ENCODE results near the gene PTBP3.
"Not testable (repeated sequence)": the region's sequence is repeated elsewhere in the genome, so short reads cannot be mapped to it uniquely, and the experiment has no call there.

The PTBP3 gene

DNA sequence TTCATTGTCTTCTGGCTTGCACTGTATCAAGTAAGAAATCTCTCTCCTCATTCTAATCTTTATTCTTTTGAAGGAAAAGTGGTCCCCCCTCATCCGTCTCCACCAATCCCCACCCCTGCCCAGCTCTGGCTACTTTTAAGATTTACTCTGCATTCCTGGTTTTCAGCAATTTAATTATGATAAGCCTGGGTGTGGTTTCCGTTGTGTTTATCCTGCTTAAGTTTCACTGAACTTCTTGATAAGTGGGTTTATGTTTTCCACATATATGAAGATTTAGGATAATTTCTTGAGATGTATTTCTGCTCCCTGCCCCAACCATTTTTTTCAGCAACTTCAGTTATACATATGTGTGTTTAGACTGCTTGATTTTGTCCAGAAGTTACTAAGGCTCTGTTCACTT, 46.5 kb downstream of the PTBP3 start:
- no peak for DNase-seq (ENCODE audit: extremely low spot score)
- CTCF ChIA-PET: no interaction called here
- TF ChIP-seq ARNT (IDR thresholded peaks at IDR 0.05): no peak
- TF ChIP-seq ELF4 (IDR thresholded peaks at IDR 0.05): no peak
- no peak for TF ChIP-seq NFRKB (IDR thresholded peaks at IDR 0.05)
- no peak for TF ChIP-seq HDGF (IDR thresholded peaks at IDR 0.05; ENCODE audit: borderline replicate concordance)
- no peak for TF ChIP-seq SP1 (IDR thresholded peaks at IDR 0.05)
- TF ChIP-seq, protein P1, sequence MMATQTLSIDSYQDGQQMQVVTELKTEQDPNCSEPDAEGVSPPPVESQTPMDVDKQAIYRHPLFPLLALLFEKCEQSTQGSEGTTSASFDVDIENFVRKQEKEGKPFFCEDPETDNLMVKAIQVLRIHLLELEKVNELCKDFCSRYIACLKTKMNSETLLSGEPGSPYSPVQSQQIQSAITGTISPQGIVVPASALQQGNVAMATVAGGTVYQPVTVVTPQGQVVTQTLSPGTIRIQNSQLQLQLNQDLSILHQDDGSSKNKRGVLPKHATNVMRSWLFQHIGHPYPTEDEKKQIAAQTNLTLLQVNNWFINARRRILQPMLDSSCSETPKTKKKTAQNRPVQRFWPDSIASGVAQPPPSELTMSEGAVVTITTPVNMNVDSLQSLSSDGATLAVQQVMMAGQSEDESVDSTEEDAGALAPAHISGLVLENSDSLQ (IDR thresholded peaks at IDR 0.05): no peak
- no peak for TF ChIP-seq LEF1 (IDR thresholded peaks at IDR 0.05; ENCODE audit: borderline replicate concordance)
- no peak for TF ChIP-seq FOXM1 (IDR thresholded peaks at IDR 0.05; ENCODE audit: borderline replicate concordance)
- no peak for TF ChIP-seq TARDBP (IDR thresholded peaks at IDR 0.05)
- POLR2A ChIA-PET: no interaction called here

DNA sequence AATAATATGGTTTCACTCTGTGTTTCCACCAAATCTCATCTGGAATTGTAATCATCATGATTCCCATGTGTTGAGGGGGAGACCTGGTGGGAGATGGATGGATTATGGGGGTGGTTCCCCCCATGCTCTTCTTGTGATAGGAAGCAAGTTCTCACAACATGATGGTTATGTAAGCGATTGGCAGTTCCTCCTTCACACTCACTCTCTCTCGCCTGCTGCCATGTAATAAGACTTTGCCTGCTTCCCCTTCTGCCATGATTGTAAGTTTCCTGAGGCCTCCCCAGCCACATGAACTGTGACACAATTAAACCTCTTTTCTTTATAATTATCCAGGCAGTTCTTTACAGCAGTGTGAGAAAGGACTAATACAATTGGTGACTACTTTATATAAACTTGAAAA, 48.4 kb downstream of the PTBP3 start:
- no peak for TF ChIP-seq SUZ12 (IDR thresholded peaks at IDR 0.05)
- TF ChIP-seq ELF4 (IDR thresholded peaks at IDR 0.05): no peak
- POLR2A ChIA-PET: no interaction called here
- no peak for DNase-seq (ENCODE audit: extremely low spot score)
- CTCF ChIA-PET: no interaction called here

DNA sequence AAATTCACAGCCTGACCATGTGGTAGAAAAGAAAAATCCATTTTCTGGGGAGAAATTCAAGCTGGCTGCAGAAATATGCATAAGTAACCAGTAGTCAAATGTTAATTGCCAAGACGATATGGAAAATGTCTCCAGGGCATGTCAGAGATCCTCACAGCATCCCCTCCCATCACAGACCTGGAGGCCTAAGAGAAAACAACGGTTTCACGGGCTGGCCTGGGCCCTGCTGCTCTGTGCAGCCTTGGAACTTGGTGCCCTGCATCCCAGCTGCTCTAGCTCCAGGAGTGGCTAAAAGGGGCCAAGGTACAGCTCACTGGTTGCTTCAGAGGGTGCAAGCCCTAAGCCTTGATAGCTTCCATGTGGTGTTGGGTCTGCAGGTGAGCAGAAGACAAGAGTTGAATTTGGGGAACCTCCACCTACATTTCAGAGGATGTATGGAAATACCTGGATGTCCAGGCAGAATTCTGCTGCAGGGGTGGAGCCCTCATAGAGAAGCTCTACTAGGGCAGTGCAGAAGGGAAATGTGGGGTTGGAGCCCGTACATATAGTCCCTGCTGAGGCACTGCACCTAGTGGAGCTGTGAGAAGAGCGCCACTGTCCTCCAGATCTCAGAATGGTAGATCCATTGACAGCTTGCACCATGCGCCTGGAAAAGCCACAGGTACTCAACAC, 49.7 kb downstream of the PTBP3 start:
- ChIA-PET POLR2A (no interaction called here), CTCF (no interaction called here)
- TF ChIP-seq ARNT (IDR thresholded peaks at IDR 0.05) (no peak), SP1 (IDR thresholded peaks at IDR 0.05) (no peak), NFRKB (IDR thresholded peaks at IDR 0.05) (no peak), ELF4 (IDR thresholded peaks at IDR 0.05) (no peak), LEF1 (IDR thresholded peaks at IDR 0.05; ENCODE audit: borderline replicate concordance) (no peak), TARDBP (IDR thresholded peaks at IDR 0.05) (no peak), FOXA1 (IDR thresholded peaks at IDR 0.05) (no peak), BHLHE40 (IDR thresholded peaks at IDR 0.05; ENCODE audit: borderline replicate concordance) (no peak)
- no peak for DNase-seq (ENCODE audit: extremely low spot score)

DNA sequence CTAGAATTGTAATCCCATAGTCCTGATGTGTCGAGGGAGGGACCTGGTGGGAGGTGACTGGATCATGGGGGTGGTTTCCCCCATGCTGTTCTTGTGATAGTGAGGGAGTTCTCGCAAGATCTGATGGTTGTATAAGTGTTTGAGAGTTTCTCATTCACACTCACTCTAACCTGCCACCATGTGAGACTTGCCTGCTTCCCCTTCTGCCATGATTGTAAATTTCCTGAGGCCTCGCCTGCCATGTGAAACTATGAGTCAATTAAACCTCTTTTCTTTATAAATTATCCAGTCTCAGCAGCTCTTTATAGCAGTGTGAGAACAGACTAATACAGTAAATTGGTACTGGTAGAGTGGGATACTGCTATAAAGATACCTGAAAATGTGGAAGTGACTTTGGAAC, 50.6 kb downstream of the PTBP3 start:
- DNase-seq (ENCODE audit: extremely low spot score); CTCF ChIA-PET; POLR2A ChIA-PET: not testable (repeated sequence)

DNA sequence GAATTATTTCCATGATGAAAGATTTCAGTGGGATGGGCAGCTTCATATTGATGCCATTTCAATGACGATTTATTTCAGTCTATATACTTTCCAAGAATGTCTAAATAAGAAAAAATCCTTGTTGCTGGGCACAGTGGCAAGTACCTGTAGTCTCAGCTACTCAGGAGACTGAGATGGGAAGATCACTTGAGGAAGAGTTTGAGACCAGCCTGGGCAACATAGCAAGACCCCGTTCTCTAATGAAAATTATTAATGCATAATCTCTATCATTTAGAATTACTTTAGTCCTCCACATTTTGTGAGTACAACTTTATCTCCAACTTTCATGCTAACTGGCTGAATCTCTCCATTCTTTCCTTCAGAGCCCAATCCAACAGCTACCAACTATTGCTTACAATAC, 52.5 kb downstream of the PTBP3 start:
- CTCF ChIA-PET: no interaction called here

DNA sequence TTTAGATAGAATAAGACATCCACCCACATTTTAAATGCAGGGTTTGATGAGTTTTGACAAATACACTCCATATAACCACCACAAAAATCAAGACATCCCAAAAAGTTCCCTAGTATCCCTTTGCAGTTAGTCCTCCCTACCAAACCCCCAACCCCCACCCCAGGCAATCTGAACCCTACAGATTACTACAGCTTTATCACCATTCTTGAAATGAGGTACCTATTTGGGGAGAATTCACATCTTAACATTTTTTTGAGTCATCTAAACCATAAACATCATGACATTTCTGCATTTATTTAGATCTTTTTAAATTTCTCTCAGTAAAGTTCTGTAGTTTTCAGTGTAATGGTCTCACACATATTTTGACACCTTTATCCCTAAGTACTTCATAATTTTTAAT, 53.9 kb downstream of the PTBP3 start:
- no peak for TF ChIP-seq FOXA1 (IDR thresholded peaks at IDR 0.05)
- TF ChIP-seq HDGF (IDR thresholded peaks at IDR 0.05; ENCODE audit: borderline replicate concordance): no peak
- no peak for TF ChIP-seq BHLHE40 (IDR thresholded peaks at IDR 0.05; ENCODE audit: borderline replicate concordance)
- TF ChIP-seq SUZ12 (IDR thresholded peaks at IDR 0.05): no peak
- TF ChIP-seq, protein P1 (IDR thresholded peaks at IDR 0.05): no peak
- TF ChIP-seq SP1 (IDR thresholded peaks at IDR 0.05): no peak
- TF ChIP-seq FOXK2 (IDR thresholded peaks at IDR 0.05): no peak
- TF ChIP-seq ELF4 (IDR thresholded peaks at IDR 0.05): no peak
- TF ChIP-seq CTBP1 (IDR thresholded peaks at IDR 0.05; ENCODE audit: borderline replicate concordance): no peak
- no peak for TF ChIP-seq NFRKB (IDR thresholded peaks at IDR 0.05)
- TF ChIP-seq LEF1 (IDR thresholded peaks at IDR 0.05; ENCODE audit: borderline replicate concordance): no peak
- no peak for TF ChIP-seq ZNF384 (IDR thresholded peaks at IDR 0.05)
- no peak for TF ChIP-seq ARNT (IDR thresholded peaks at IDR 0.05)
- no peak for TF ChIP-seq L3MBTL2 (conservative IDR thresholded peaks at IDR 0.05)
- POLR2A ChIA-PET: no interaction called here
- CTCF ChIA-PET: no interaction called here
- no peak for DNase-seq (ENCODE audit: extremely low spot score)

More for the DNA sequence above, 52.5 kb downstream of the PTBP3 start:
- no peak for TF ChIP-seq HDGF (IDR thresholded peaks at IDR 0.05; ENCODE audit: borderline replicate concordance)
- TF ChIP-seq CTBP1 (IDR thresholded peaks at IDR 0.05; ENCODE audit: borderline replicate concordance): no peak
- no peak for TF ChIP-seq ARNT (IDR thresholded peaks at IDR 0.05)
- no peak for TF ChIP-seq SP1 (IDR thresholded peaks at IDR 0.05)
- no peak for TF ChIP-seq L3MBTL2 (conservative IDR thresholded peaks at IDR 0.05)
- TF ChIP-seq BHLHE40 (IDR thresholded peaks at IDR 0.05; ENCODE audit: borderline replicate concordance): no peak
- no peak for TF ChIP-seq ELF4 (IDR thresholded peaks at IDR 0.05)
- TF ChIP-seq FOXM1 (IDR thresholded peaks at IDR 0.05; ENCODE audit: borderline replicate concordance): no peak
- TF ChIP-seq SUZ12 (IDR thresholded peaks at IDR 0.05): no peak
- no peak for TF ChIP-seq FOXK2 (IDR thresholded peaks at IDR 0.05)
- TF ChIP-seq LEF1 (IDR thresholded peaks at IDR 0.05; ENCODE audit: borderline replicate concordance): no peak
- TF ChIP-seq, protein P1 (IDR thresholded peaks at IDR 0.05): no peak
- no peak for TF ChIP-seq TARDBP (IDR thresholded peaks at IDR 0.05)
- TF ChIP-seq FOXA1 (IDR thresholded peaks at IDR 0.05): no peak
- no peak for TF ChIP-seq NFRKB (IDR thresholded peaks at IDR 0.05)
- TF ChIP-seq ZNF384 (IDR thresholded peaks at IDR 0.05): no peak
- POLR2A ChIA-PET: no interaction called here
- no peak for DNase-seq (ENCODE audit: extremely low spot score)

DNA sequence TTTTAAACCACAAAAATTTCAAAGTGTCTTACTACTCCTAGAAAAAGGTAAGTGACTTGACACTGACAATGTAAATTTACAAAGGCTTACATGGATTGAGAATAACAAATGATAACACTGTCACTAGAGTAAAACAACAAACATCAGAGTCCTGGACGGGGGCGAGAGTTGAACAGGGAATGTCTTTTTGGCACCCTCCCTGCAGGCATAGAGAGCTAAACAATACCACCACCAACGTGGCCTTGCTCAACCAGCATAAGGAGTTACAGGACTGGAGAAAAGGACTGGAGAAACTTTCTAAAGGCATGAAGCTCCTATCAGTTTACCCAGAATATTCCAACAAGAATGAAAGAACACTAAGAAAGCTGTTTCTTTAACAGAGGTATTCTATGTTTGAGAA, 55.3 kb downstream of the PTBP3 start:
- ChIA-PET CTCF (interaction anchor here (0.5 kb wide), 1 partner anchor 24 kb away, joined by 3 read pairs; no protein-coding TSS in a partner anchor), POLR2A (no interaction called here)
- TF ChIP-seq BHLHE40 (IDR thresholded peaks at IDR 0.05; ENCODE audit: borderline replicate concordance) (no peak), FOXA1 (IDR thresholded peaks at IDR 0.05) (no peak), ZNF384 (IDR thresholded peaks at IDR 0.05) (no peak), ELF4 (IDR thresholded peaks at IDR 0.05) (no peak), NFRKB (IDR thresholded peaks at IDR 0.05) (no peak), FOXM1 (IDR thresholded peaks at IDR 0.05; ENCODE audit: borderline replicate concordance) (no peak), HDGF (IDR thresholded peaks at IDR 0.05; ENCODE audit: borderline replicate concordance) (no peak), TARDBP (IDR thresholded peaks at IDR 0.05) (no peak), ARNT (IDR thresholded peaks at IDR 0.05) (no peak), SUZ12 (IDR thresholded peaks at IDR 0.05) (no peak), FOXK2 (IDR thresholded peaks at IDR 0.05) (no peak)

More for the DNA sequence above, 55.3 kb downstream of the PTBP3 start:
- no peak for DNase-seq (ENCODE audit: extremely low spot score)

Measured in HEK293T (cell line).